ENCODE measurements around the gene CADM1. TPM values are rescaled to one million over a fixed set of nuclear protein-coding genes. Genes with fewer than 3 reads are reported as not detected.

CADM1 gene
- total and polyA plus RNA-seq, 2 donors from 2014 or later, result 24.0 to 33.5 TPM

GRCh38 chr11:115257678-115258077 is 246.5 kb downstream of the CADM1 start:
- intact Hi-C loops (cut with DNase I), result no loop called here
- TF ChIP-seq CTCF (IDR thresholded peaks at IDR 0.05; ENCODE audit: borderline replicate concordance, extremely low read depth, insufficient read depth), result no peak
- DNase-seq (no peak), FAIRE-seq (no peak)
- no peaks in the 10 kb centered on the region for H3K36me3 ChIP-seq (ENCODE audit: control insufficient read depth in 2 of 3, insufficient read depth in 3 of 3, low read length in 3 of 3)
- H3K9me3 ChIP-seq (ENCODE audit: control insufficient read depth in 2 of 3, insufficient read depth in 1 of 3, low read length in 3 of 3), result no peaks in the 10 kb centered on the region
- no peak overlapping the region for H3K27ac ChIP-seq (ENCODE audit: low read depth in 2 of 2, low read length in 2 of 2)
- H3K9ac ChIP-seq (ENCODE audit: low read length in 3 of 3), result no peak overlapping the region
- H3K27me3 ChIP-seq (ENCODE audit: control insufficient read depth, insufficient read depth, low read length), result no peaks in the 10 kb centered on the region
- no peak overlapping the region for H3K4me3 ChIP-seq (ENCODE audit: low read length in 3 of 3)
- peaks cover 0 to 7% (median 0%) of the 10 kb centered on the region in 3 donors for H3K4me1 ChIP-seq (ENCODE audit: control insufficient read depth in 2 of 3, insufficient read depth in 2 of 3, low read depth in 1 of 3, low read length in 3 of 3)

GRCh38 chr11:115257270-115257669 is 246.9 kb downstream of the CADM1 start:
- Histone ChIP-seq H3K27ac (ENCODE audit: low read depth in 2 of 2, low read length in 2 of 2) (no peak overlapping the region), H3K9me3 (ENCODE audit: control insufficient read depth in 2 of 3, insufficient read depth in 1 of 3, low read length in 3 of 3) (no peaks in the 10 kb centered on the region), H3K9ac (ENCODE audit: low read length in 3 of 3) (no peak overlapping the region), H3K4me3 (ENCODE audit: low read length in 3 of 3) (no peak overlapping the region), H3K36me3 (ENCODE audit: control insufficient read depth in 2 of 3, insufficient read depth in 3 of 3, low read length in 3 of 3) (no peaks in the 10 kb centered on the region), H3K4me1 (ENCODE audit: control insufficient read depth in 2 of 3, insufficient read depth in 2 of 3, low read depth in 1 of 3, low read length in 3 of 3) (peaks cover 0 to 7% (median 0%) of the 10 kb centered on the region in 3 donors), H3K27me3 (ENCODE audit: control insufficient read depth, insufficient read depth, low read length) (no peaks in the 10 kb centered on the region)
- FAIRE-seq (no peak), DNase-seq (peak in 1 of 5 donors; percentile 55)
- intact Hi-C loops (cut with DNase I), result no loop called here
- no peak for TF ChIP-seq CTCF (IDR thresholded peaks at IDR 0.05; ENCODE audit: borderline replicate concordance, extremely low read depth, insufficient read depth)

GRCh38 chr11:115256397-115257197 is 247.6 kb downstream of the CADM1 start:
- Histone ChIP-seq H3K27ac (ENCODE audit: low read depth in 2 of 2, low read length in 2 of 2) (no peak overlapping the region), H3K27me3 (ENCODE audit: control insufficient read depth, insufficient read depth, low read length) (no peaks in the 10 kb centered on the region), H3K4me1 (ENCODE audit: control insufficient read depth in 2 of 3, insufficient read depth in 2 of 3, low read depth in 1 of 3, low read length in 3 of 3) (peaks cover 0 to 7% (median 0%) of the 10 kb centered on the region in 3 donors), H3K36me3 (ENCODE audit: control insufficient read depth in 2 of 3, insufficient read depth in 3 of 3, low read length in 3 of 3) (no peaks in the 10 kb centered on the region), H3K4me3 (ENCODE audit: low read length in 3 of 3) (peak overlapping the region in 1 of 3 donors; percentile 3), H3K9ac (ENCODE audit: low read length in 3 of 3) (no peak overlapping the region), H3K9me3 (ENCODE audit: control insufficient read depth in 2 of 3, insufficient read depth in 1 of 3, low read length in 3 of 3) (no peaks in the 10 kb centered on the region)
- no peak for TF ChIP-seq CTCF (IDR thresholded peaks at IDR 0.05; ENCODE audit: borderline replicate concordance, extremely low read depth, insufficient read depth)
- FAIRE-seq (no peak), DNase-seq (peak in 4 of 5 donors; percentile 65 to 90 (median 80))
- intact Hi-C loops (cut with DNase I), result no loop called here
